ENCODE measurements around the gene MGAT5. TPM values are rescaled to one million over a fixed set of nuclear protein-coding genes. Genes with fewer than 3 reads are reported as not detected.

Gene MGAT5
- total RNA-seq, 1 experiment from 2014 or later, result 24.5 TPM

DNA sequence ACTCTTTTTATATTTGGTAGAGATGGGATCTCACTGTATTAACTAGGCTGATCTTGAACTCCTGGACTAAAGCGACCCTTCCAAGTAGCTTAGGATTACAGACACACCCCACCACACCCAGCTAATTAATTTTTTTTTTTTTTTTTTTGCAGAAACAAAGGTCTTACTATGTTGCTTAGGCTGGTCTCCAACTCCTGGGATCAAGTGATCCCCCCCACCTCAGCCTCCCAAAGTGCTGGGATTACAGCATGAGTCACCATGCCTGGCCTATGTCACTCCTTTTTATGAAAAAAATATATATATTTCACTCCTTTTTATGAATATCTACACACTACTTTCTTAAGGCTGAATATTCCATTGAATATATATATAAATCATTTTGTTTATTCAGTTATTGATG is 162.8 kb downstream of the MGAT5 start:
- DNase-seq (ENCODE audit: low spot score), result no peak

DNA sequence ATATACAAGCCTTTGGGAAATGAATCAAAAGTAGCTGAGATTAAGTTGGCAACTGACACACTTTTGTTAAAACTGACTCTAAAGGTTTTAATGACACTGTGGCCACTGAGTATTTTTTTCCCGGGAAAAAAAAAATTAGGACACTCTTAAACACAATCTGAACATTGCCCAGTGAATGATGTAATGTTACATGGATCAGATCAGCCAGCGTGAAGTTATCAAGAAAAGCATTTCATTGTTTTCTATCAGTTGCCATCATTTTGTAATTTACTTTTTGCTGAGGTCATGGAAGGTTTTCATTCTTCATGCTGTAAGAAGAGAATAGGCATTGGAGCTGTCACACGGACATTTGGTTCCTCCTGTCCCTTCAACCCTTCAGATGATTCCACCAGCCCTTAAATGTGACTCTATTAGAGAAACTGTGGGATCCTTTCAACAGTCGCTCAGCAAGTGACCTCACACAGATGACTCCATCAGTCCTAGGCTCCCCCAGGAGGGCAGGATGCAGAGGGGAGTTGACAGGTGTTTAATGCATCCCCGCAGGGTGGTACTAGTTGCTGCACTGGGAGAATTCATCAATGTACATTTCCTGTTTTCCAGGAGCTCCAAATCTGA is 164.2 kb downstream of the MGAT5 start:
- no peak for DNase-seq (ENCODE audit: low spot score)

- DNase-seq (ENCODE audit: low spot score), result no peak
These were observed 166.4 kb downstream of the MGAT5 start for GRCh38 chr2:134420259-134420658.

DNA sequence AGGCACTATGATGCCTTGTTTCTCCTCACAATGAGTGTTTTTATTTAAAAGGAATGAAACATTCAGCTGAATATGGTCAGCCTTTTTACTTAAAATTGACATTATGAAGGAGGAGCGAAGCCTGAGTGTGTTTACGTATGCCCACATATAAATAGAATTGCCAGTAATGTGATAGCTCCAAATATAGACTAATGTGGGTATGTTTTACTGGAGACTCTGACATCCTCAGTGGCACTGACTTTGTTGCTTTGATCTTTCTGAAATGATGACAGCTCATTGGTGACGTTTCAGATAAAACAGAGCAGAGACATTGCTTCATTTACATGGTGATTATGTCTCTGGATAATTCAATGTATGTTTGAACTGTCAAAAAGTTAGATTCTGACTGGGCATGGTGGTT is 167.0 kb downstream of the MGAT5 start:
- no peak for DNase-seq (ENCODE audit: low spot score)

DNA sequence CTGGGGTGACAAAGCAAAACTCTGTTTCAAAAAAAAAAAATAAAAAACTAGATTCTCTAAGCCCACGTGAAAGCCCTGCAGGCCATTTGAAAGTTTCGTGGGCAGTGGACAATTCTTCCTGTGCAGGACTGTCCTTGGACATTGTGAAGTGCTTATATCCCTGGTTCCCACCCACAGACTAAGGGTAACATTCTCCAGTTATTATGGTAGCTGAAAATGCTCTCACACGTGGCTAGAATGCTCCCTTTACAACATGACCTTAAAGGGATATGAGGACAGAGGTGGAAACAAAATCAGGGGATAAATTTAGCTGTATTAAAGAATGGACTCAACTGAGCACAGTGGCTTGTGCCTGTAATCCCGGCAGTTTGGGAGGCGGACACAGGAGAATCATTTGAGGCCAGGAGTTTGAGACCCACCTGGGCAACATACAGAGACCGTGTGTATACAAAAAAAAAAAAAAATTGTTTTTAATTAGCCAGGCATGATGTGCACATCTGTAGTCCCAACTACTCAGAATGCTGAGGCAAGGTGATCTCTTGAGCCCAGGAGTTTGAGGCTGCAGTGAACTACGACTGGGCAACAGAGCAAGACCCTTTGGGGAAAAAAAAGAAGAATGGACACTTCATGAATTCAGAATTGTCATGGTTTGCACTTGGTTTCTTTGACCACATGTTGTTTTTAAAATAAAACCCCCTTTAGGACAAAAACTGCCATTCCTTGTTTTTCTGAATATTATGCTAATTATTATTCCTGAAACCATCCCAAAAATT is 167.9 kb downstream of the MGAT5 start:
- DNase-seq (ENCODE audit: low spot score), result no peak

DNA sequence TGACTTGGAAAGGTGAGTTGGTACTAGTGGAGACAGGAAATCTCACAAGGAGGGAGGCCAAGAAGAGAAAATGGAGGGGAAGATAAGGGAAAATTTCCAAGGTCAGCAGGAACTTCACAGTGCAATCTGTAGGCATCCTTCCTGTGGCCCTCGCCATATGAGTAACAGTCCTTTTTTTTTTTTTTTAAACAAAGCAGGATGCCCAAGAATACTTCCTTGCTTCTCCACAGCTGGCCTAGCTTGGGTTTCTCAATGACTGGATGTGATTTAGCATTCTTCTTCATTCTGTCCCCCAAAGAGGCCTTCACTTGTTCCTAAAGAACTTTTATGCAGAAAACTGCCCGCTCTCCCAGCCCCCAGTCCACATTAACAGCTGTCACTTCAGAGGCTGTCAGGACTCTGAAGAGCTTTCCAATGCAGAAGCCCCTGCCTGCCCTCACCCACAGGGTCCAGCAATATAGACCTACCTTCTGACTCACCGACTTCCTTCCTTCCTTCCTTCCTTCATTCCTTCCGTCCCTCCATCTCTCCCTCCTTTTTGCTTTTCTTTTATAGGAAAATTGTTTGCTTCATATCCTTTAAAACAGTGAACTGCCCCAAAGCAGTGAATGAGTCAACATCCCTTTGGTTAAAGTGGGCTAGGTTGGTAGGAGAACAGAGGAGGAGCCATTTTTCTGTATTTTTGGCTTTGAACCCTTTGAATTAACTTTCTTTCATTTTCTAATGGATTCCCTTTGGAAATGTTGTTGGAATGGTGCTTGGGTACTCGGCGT is 172.0 kb downstream of the MGAT5 start:
- no peak for DNase-seq (ENCODE audit: low spot score)

DNA sequence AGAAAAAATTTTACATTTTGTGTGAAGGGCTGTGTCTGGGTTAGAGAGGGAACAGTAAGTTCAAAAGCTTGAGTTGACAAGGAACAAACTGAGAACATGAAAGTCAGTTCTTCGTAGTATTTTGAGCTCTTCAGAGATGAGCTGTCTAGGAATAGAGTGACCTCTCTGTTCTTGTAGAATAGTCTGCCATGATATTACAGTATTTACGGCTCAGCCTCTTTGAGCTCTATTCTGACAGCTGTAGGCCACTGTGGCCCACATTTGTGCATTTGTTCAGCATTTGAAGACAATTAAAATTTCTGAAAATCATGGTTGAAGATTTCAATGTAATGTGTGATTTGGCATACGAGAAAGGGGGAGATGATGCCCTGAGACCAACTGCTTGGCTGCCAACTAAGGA is 172.8 kb downstream of the MGAT5 start:
- no peak for DNase-seq (ENCODE audit: low spot score)

DNA sequence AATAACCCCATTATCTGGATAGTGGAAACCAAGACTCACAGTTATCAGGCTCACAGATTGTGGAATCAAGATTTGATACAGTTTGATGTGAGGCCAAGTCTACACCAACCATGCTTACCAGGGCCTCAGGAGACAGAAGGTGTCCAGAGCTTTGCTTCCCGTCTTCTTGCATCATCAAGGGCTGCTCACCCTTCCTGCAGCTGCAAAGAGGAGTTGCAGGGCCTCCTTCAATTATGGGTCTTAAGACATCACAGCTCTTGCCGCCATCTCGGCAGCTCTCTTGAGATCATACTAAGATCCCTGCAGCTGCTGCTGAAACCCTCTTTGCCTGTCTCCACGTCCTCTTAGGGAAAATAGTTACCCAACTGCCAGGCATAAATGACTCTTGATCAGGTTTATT is 176.0 kb downstream of the MGAT5 start:
- no peak for DNase-seq (ENCODE audit: low spot score)

DNA sequence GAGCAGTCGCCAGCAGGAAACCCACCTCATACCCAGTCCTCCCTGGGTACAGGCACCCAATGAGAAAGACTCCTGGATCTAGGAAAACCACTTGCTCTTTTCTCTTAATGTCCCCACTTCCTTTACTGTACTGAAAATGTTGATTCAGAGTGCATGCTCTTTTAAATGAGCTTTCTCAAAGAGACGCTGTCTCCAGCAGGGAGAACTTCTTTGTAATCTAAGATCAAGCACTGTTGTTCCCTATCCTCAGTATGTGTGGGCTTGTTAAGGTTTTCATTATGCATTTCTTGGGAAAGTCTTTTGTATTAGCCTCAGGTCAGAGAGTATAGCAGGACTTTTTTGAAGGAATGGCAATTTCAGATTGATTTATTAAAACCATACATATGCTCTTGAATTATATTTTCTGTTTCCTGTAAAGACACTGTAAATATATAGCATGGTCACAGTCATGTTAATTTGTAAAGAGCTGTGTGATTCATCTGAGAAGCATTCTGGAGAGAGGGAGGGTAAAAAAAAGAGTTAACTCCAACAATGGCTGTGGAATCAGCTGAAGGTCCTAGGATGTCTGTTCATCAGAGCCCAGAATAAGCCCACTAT is 178.1 kb downstream of the MGAT5 start:
- no peak for DNase-seq (ENCODE audit: low spot score)

DNA sequence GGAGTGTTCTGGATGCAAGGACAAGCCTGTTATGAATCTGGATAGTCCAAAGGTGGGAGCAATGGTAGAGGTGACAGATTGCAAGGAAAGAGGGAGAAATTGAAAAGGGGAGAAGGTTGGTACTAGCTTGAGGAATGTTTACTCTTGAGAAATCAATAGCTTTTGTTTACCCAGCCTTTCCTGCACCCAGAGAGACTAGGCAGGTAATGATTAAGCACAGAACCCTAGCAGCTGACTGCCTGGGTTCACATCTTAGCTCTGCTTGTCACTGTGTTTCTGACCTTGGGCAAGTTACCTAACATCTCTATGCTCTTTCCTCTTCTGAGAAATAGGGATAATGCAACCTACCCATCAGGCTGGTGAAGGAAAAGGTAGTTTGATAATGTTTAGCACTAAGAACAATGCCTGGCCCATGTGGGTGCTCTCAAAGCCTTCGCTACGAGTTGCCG is 178.6 kb downstream of the MGAT5 start:
- no peak for DNase-seq (ENCODE audit: low spot score)

DNA sequence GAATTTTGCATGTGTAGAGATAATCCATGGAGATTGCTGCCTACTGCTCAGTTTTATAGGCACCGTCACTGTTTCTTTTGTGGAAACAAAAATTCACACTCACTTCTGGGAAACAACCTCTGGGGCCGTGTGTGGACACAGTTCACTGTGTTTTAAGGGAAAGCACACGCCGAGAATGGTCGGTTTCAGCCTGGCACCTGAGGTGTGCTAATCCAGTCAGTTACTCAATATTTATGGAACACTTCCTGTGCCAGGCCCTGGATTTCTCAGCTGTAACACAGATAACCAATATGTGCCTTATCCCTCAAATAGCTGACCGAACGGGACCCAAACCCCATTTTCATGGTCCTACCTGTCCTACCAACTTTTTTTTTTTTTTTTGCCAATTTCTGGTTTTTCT is 179.6 kb downstream of the MGAT5 start:
- DNase-seq (ENCODE audit: low spot score), result no peak

DNA sequence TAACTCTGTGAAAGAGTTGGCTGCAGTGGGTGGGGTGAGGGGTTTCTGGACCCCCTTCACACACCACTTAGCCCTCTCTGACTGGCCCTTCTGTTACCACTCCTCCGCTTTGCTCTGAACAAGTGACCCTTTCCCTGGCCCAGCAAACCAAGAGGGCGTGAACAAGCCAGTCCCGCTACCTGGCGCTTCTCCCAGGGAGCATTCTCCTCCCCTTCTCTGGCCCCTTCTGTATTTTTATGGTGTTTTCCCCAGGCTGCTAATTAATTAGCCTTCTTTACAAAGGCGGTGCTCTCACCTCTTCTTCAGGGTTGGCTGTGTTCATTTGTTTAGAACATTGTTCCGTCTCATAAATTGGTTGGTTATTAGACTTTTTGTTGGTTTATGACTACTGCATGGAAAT is 180.1 kb downstream of the MGAT5 start:
- DNase-seq (ENCODE audit: low spot score), result no peak

- no peak for DNase-seq (ENCODE audit: low spot score)
These were observed 181.6 kb downstream of the MGAT5 start for GRCh38 chr2:134435505-134435904.

GRCh38 chr2:134435936-134436335 is 182.1 kb downstream of the MGAT5 start:
- DNase-seq (ENCODE audit: low spot score), result no peak

DNA sequence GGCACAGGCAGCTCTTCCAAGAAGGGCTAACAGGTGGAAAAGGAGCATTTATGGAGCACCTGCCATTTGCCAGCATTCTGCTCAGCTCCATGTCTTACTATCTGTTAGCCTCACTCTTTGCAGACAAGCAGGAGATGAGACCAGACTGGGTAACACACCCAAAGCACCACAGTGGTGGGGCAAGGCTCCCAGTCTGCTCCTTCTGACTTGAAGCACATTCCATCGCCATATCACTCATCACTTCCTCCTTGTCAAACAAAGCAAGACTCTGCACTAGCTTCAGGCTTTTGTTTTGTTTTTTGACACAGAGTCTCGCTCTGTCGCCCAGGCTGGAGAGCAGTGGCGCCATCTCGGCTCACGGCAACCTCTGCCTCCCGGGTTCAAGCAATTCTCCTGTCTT is 182.8 kb downstream of the MGAT5 start:
- no peak for DNase-seq (ENCODE audit: low spot score)

GRCh38 chr2:134438371-134438770 is 184.5 kb downstream of the MGAT5 start:
- DNase-seq (ENCODE audit: low spot score), result no peak

DNA sequence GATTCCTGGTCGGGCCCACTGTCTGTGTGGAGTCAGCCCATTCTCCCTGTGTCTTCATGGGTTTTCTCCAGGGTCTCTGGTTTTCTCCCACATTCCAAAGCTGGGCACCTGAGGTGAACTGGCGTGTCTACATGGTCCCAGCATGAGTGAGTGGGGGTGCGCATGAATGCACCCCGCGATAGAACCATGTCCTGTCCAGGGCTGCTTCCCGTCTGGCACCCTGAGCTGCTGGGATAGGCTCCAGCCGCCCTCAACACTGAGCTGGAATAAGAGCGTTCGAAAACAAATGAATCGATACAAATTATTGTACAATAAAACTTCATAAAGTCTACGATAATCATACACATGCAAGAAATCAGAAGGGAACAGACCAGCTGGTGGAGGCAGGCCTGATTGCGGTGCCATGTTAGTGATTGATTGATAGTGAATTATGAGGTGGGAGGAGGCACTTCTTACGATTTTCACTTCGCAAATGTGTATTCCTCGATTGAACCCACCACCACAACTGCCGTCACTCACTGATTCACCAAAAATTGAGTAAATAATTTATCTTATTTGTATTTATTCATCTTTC is 186.6 kb downstream of the MGAT5 start:
- DNase-seq (ENCODE audit: low spot score), result no peak

DNA sequence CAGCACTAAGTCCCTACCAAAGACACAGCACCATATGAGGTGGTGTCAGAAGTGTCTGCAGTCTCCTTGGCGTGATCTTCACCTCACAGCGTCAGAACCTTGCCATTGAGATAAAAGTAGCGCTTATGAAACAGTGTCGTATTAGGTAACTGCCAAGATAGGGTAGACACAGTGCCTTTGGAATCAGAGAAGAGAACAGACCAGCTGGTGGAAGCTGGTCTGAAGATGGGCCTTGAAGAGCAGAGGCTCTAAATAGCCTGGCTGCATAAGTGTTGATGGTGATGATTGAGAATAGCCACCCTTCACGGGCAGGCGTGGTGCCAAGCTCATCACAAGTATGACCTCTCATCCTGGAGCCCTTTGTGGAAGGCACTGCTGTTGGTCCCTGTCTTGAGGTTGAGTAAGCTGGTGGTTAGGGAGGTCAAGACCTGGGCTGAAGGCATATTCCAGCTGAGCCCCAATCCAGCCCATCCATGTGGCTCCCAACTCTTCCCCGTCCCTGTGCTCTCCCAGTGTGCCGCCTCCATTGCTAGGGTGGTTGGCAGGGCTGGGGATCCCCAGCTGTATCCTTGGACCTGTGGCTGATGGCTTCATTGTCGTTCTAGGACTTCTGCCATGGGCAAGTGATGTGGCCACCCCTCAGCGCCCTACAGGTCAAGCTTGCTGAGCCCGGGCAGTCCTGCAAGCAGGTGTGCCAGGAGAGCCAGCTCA is 187.4 kb downstream of the MGAT5 start:
- DNase-seq (ENCODE audit: low spot score), result no peak

DNA sequence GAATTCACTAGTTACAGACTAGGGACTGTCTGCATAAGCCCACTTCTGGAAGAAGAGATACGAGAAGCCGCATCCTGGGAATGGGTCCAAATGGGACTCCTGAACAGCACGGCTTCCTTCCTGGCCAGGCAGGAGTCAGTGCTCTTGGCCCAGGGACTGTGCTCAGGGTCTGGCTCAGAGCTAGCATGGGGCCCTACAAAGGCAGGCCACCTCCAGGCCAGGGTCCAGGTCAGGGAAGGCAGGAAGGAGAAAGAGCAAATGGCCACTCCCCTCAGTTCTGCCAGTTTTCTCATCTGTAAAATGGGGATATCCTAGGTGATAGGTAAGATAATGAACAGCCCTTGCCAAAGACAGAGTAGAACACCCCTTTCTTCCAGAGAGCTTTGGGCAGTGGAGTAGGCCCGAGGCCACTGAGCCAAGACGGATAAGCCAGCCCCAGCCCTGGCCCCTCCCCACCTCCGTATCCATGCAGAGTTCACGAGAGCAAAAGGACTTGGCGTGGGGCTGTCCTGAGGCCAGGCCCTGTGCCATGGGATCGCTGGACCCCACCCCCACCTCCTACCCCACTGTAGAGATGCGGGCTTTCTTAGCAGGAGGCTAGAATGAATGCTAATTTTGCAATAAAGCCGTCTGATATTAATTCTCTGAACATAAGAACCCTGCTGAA is 190.1 kb downstream of the MGAT5 start:
- DNase-seq (ENCODE audit: low spot score), result no peak

- DNase-seq (ENCODE audit: low spot score), result no peak
These were observed 191.2 kb downstream of the MGAT5 start for GRCh38 chr2:134445116-134445515.

DNA sequence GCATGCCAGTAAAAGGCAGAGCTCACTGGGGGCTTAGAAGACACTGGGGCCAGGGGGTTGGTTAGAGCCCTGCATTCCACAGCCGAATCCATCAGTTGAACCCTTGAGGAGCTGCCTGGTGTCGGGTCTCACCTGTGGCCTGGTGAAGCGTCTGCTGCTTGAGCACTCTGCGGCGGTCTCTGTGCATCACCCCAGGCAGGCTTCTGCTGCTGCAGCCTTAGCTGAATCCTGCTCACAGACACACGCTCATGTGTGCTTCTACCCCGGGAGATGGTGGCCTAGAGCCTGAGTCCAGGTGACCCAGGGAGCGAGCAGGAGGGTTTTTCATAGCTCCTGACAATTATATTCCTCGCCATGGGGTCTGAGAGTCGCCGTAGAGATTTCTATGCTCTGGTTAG is 192.1 kb downstream of the MGAT5 start:
- DNase-seq (ENCODE audit: low spot score), result no peak
